Erythroblast (primary cell): ENCODE results near the gene SRSF4.

Experiments used
- GATA1 ChIP-seq: IDR thresholded peaks from 2 replicates; pipeline ENCODE4 v1.6.1; 2011; ENCODE audit warnings: low read depth, mild to moderate bottlenecking, control low read depth, low read length, moderate library complexity
- POLR2A ChIP-seq: IDR thresholded peaks from 2 replicates; pipeline ENCODE4 v1.6.1; 2011; ENCODE audit warnings: mild to moderate bottlenecking, low read length

DNA sequence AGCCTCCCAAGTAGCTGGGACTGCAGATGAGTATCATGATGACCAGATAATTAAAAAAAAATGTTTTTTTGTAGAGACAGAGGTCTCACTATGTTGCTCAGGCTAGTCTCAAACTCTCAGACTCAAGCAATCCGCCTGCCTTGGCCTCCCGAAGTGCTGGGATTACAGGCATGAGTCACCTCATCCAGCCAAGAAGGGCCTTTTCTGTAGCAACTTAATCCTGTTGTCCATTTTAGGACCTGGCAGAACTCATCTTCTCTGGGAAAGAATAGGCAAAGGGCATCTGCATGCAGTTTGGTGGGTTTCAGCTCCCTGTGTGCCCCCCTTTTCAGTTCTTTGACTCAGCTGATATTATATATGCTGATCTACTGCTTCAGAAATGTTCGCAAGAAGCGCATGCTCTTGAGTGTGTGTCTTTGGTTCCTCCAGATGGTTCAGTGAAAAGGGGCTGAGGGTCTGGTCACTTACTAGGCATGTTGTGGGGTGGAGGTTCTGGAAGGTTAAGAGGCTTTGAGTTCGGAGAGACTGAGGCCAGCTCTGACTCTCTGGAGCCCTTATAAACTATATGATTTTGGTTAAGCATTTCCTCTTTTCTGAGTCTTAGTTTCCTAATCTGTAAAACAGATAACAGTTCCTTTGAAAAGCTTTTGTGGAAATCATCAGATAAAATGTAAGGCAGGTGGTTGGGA, 19.4 kb upstream of the SRSF4 start:
- TF ChIP-seq POLR2A (no peak), GATA1 (no peak)
